Measurements from ENCODE around the gene VILL.

The VILL gene

GRCh38 chr3:37999836-38000235, 9.2 kb downstream of the VILL start:
- Mint-ChIP-seq H3K27ac (no peak overlapping the region), H3K9me3 (no peaks in the 10 kb centered on the region), H3K4me3 (no peak overlapping the region), H3K4me1 (peaks cover 69% of the 10 kb centered on the region), H3K27me3 (no peaks in the 10 kb centered on the region)
- no peak for DNase-seq
- no peak for ATAC-seq

- no peaks in the 10 kb centered on the region for H3K27me3 Mint-ChIP-seq
- peaks cover 64% of the 10 kb centered on the region for H3K4me1 Mint-ChIP-seq
- no peak for ATAC-seq
- H3K4me3 Mint-ChIP-seq, result no peak overlapping the region
- H3K9me3 Mint-ChIP-seq, result no peaks in the 10 kb centered on the region
- H3K27ac Mint-ChIP-seq, result no peak overlapping the region
- DNase-seq, result no peak
Observed at GRCh38 chr3:38000242-38000916, 9.8 kb downstream of the VILL start.

GRCh38 chr3:38000965-38001455, 10.4 kb downstream of the VILL start:
- Mint-ChIP-seq H3K4me1 (peaks cover 57% of the 10 kb centered on the region), H3K27me3 (no peaks in the 10 kb centered on the region), H3K9me3 (no peaks in the 10 kb centered on the region), H3K4me3 (no peak overlapping the region), H3K27ac (no peak overlapping the region)
- no peak for ATAC-seq
- no peak for DNase-seq

- DNase-seq, result no peak
- no peaks in the 10 kb centered on the region for H3K9me3 Mint-ChIP-seq
- H3K4me3 Mint-ChIP-seq, result no peak overlapping the region
- ATAC-seq, result no peak
- peak overlapping the region in 1 of 2 donors; percentile 80 for H3K27ac Mint-ChIP-seq
- H3K4me1 Mint-ChIP-seq, result peaks cover 52% of the 10 kb centered on the region
- H3K27me3 Mint-ChIP-seq, result no peaks in the 10 kb centered on the region
Observed at GRCh38 chr3:38001456-38002081, 11.0 kb downstream of the VILL start.

GRCh38 chr3:38002291-38002876, 11.8 kb downstream of the VILL start:
- Mint-ChIP-seq H3K9me3 (no peaks in the 10 kb centered on the region), H3K27me3 (no peaks in the 10 kb centered on the region), H3K4me3 (no peak overlapping the region), H3K27ac (no peak overlapping the region), H3K4me1 (peaks cover 44% of the 10 kb centered on the region)
- ATAC-seq, result no peak
- no peak for DNase-seq

- Mint-ChIP-seq H3K27me3 (no peaks in the 10 kb centered on the region), H3K27ac (peak overlapping the region; percentile 13 to 68), H3K4me1 (peaks cover 38% of the 10 kb centered on the region), H3K4me3 (no peak overlapping the region), H3K9me3 (no peaks in the 10 kb centered on the region)
- DNase-seq (no peak), ATAC-seq (no peak)
Observed at GRCh38 chr3:38002940-38003339, 12.4 kb downstream of the VILL start.

- Mint-ChIP-seq H3K9me3 (no peaks in the 10 kb centered on the region), H3K4me1 (peaks cover 34% of the 10 kb centered on the region), H3K27me3 (no peaks in the 10 kb centered on the region), H3K27ac (peak overlapping the region in 1 of 2 donors; percentile 13), H3K4me3 (no peak overlapping the region)
- peak; percentile 50 to 63 for DNase-seq
- ATAC-seq, result peak; percentile 41
Observed at GRCh38 chr3:38003371-38003816, 12.8 kb downstream of the VILL start.

- no peaks in the 10 kb centered on the region for H3K27me3 Mint-ChIP-seq
- H3K27ac Mint-ChIP-seq, result no peak overlapping the region
- no peak overlapping the region for H3K4me3 Mint-ChIP-seq
- DNase-seq, result no peak
- ATAC-seq, result peak; percentile 6
- no peaks in the 10 kb centered on the region for H3K9me3 Mint-ChIP-seq
- H3K4me1 Mint-ChIP-seq, result peaks cover 29% of the 10 kb centered on the region
Observed at GRCh38 chr3:38003817-38004414, 13.3 kb downstream of the VILL start.

GRCh38 chr3:38004415-38005075, 14.0 kb downstream of the VILL start:
- Mint-ChIP-seq H3K27me3 (no peaks in the 10 kb centered on the region), H3K4me3 (no peak overlapping the region), H3K9me3 (no peaks in the 10 kb centered on the region), H3K27ac (no peak overlapping the region), H3K4me1 (peaks cover 23% of the 10 kb centered on the region)
- DNase-seq (peak in 1 of 2 donors; percentile 42), ATAC-seq (peak; percentile 52)

- H3K9me3 Mint-ChIP-seq, result no peaks in the 10 kb centered on the region
- no peak for DNase-seq
- no peak overlapping the region for H3K4me3 Mint-ChIP-seq
- H3K27ac Mint-ChIP-seq, result peak overlapping the region in 1 of 2 donors; percentile 63
- no peaks in the 10 kb centered on the region for H3K27me3 Mint-ChIP-seq
- ATAC-seq, result no peak
- peaks cover 21% of the 10 kb centered on the region for H3K4me1 Mint-ChIP-seq
Observed at GRCh38 chr3:38005076-38006020, 14.8 kb downstream of the VILL start.

GRCh38 chr3:38006031-38006430, 15.4 kb downstream of the VILL start:
- ATAC-seq (no peak), DNase-seq (no peak)
- no peak overlapping the region for H3K27ac Mint-ChIP-seq
- H3K4me1 Mint-ChIP-seq, result peaks cover 21% of the 10 kb centered on the region
- H3K4me3 Mint-ChIP-seq, result no peak overlapping the region
- H3K9me3 Mint-ChIP-seq, result no peaks in the 10 kb centered on the region
- no peaks in the 10 kb centered on the region for H3K27me3 Mint-ChIP-seq

- no peaks in the 10 kb centered on the region for H3K27me3 Mint-ChIP-seq
- ATAC-seq (no peak), DNase-seq (no peak)
- H3K4me1 Mint-ChIP-seq, result peaks cover 21% of the 10 kb centered on the region
- H3K4me3 Mint-ChIP-seq, result no peak overlapping the region
- H3K9me3 Mint-ChIP-seq, result no peaks in the 10 kb centered on the region
- peak overlapping the region in 1 of 2 donors; percentile 34 for H3K27ac Mint-ChIP-seq
Observed at GRCh38 chr3:38006445-38006995, 15.9 kb downstream of the VILL start.

- Mint-ChIP-seq H3K4me1 (peaks cover 20% of the 10 kb centered on the region), H3K9me3 (no peaks in the 10 kb centered on the region), H3K4me3 (no peak overlapping the region), H3K27ac (no peak overlapping the region), H3K27me3 (no peaks in the 10 kb centered on the region)
- no peak for ATAC-seq
- DNase-seq, result no peak
Observed at GRCh38 chr3:38007754-38008090, 17.1 kb downstream of the VILL start.

GRCh38 chr3:38008191-38008701, 17.7 kb downstream of the VILL start:
- Mint-ChIP-seq H3K27ac (no peak overlapping the region), H3K4me3 (no peak overlapping the region), H3K4me1 (peaks cover 15% of the 10 kb centered on the region), H3K27me3 (no peaks in the 10 kb centered on the region), H3K9me3 (no peaks in the 10 kb centered on the region)
- ATAC-seq (no peak), DNase-seq (no peak)
